Measurements from ENCODE around the gene RAX.

Gene RAX

GRCh38 chr18:59239642-59240041, 33.6 kb downstream of the RAX start:
- no peak for DNase-seq

GRCh38 chr18:59238385-59238784, 34.9 kb downstream of the RAX start:
- DNase-seq = no peak

GRCh38 chr18:59233017-59233410, 40.2 kb downstream of the RAX start:
- no peak for DNase-seq

GRCh38 chr18:59232309-59233016, 40.8 kb downstream of the RAX start:
- DNase-seq = no peak

GRCh38 chr18:59231877-59232276, 41.4 kb downstream of the RAX start:
- no peak for DNase-seq

GRCh38 chr18:59231114-59231513, 42.1 kb downstream of the RAX start:
- DNase-seq = no peak

GRCh38 chr18:59229701-59230443, 43.4 kb downstream of the RAX start:
- DNase-seq = no peak

DNA sequence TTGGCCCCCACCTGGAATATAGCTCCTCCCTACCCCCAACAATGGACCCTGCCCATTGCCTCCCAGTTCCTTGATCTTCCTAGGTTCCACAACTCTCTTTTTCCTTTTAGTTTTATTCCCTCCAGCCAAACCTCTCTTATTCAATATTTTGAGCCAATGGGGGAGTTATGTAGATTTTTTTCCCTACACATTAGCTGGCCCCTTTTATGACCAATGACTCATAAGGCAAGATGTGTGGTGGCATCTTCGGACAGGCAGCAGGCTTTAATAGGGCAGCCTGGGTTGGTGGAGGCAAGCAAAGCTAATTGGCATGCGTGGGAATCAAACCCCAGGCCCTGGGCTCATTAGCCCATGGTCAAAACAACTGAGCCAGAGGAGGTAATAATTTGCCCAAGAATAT, 44.1 kb downstream of the RAX start:
- no peak for DNase-seq

GRCh38 chr18:59228351-59228750, 44.9 kb downstream of the RAX start:
- no peak for DNase-seq

DNA sequence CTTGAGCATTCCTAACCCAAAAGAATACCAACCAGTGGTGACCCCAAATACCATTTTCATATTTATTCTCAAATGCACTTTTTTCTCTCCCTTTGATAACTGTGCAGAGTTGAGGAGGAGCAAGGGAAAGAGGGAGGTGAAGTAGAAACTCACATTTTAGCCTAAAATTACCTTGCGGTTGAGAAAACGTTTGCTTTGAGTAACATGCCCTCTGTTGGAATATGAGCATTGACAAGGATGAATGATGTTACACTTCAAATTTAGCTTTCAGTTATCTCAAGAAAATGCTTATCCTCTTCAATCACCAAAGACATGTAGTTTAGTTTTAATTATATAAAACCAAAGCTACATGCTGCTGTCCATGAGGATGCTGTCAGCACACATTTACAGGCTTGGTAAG, 50.9 kb downstream of the RAX start:
- no peak for DNase-seq

DNA sequence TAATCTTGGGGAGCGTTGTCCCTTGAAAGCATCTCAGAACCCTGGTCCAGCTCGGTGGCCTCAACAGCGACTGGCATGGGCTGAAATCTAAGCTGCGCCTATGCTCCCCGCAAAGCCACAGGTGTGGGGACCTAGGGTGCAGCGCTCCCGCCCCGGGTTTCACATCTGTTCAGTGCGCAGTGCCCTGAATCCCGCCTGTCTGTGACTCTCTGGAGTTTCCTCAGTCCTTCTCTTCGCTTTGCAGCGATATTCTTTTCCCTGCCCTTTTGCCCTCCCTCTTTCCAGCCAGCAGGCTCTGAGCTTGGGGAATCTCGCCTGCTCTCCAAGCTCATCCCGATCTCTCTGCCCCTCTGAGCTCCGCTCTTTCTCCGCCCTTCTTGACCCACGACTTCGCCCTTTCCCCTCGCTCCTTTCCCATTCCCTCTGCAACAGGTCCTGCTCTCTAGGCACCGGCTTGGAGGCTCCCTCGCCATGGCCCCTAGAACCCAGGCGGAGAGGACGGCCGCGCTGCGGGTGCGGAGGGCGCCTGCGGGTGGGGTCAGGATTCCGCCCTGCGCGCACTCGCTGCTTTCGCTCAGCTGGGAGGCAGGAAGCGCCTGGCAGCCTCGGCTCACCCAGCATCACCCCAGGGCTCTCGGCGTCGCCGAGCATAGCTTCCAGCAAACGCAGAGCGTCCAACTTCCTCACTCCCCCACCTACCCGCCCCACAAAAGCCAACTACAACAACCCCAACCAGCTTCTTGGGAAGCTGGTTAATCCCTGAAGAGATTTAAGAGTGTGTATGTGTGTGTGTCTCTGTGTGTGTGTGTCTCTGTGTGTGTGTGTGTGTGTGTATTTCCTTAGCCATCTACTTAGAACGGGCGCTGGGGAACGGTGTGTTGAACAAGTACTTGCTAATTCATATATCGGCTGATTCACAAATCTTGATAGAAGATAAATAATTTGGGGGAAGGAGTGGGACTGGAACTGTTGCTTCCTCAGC, 52.2 kb downstream of the RAX start:
- DNase-seq = no peak

DNA sequence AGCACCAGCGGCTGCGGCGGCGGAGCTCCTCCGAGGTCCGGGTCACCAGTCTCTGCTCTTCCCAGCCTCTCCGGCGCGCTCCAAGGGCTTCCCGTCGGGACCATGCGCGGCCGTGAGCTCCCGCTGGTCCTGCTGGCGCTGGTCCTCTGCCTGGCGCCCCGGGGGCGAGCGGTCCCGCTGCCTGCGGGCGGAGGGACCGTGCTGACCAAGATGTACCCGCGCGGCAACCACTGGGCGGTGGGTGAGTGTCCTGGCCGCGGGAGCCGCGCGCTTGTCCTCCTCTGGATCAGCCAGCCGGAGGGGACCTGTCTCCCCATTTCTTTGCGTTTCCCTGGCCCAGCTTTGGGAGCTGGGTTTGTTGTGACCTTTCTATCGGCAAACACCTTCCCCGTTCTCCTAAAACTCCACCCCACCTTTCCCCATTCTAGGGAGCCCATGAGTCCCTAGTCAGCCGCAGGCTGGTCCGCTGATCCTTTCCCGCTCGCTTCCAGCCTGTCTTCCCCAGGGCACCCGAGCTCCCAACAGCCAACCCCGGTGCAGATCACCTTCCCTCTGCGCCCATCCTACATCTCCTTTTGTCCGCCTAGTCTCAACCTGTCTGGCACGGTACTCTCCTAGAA, 53.0 kb downstream of the RAX start:
- DNase-seq = no peak

GRCh38 chr18:59219672-59220163, 53.5 kb downstream of the RAX start, which contains the start of gene GRP:
Gene GRP, plus strand, starts transcription at chr18:59220158. Its CDS starts 108 bp downstream, at chr18:59220266.
- DNase-seq = no peak

DNA sequence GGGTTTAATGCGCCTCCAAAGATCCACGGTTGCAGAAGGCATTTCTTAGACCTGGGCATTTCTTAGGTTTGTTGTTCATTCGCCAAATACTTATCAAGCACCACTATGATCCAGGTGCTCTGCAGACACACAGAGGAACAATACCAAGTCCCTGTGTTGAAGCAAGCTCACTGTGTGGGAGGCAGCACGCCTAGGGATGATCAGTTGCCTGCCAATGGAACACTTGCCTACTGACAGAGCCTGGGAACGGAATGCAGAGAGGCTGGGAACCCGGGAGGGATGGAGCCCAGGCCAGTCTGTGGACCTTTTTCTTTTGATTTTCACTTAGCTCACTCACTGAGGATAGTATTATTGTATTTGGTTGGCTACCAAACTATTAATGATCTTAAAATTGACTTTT, 55.2 kb downstream of the RAX start:
- DNase-seq = no peak

All from activated gamma-delta T cell (primary cell).